GM12873 (cell line): ENCODE data around the gene KAT8.

Experiments
- TF ChIP-seq, protein P1 (sequence below): IDR thresholded peaks from 2 replicates; pipeline ENCODE4 v1.5.1; 2012; ENCODE audit warnings: low read depth, mild to moderate bottlenecking, moderate library complexity, low read length, control low read depth; ENCODE audit not compliant: insufficient read depth; ENCODE audit errors: missing control alignments

The KAT8 gene

GRCh38 chr16:31117384-31118222 lies at the start of gene KAT8:
TSS of gene KAT8 (plus strand) at chr16:31117664. CDS start at chr16:31117682, 18 bp downstream.
- TF ChIP-seq, protein P1, sequence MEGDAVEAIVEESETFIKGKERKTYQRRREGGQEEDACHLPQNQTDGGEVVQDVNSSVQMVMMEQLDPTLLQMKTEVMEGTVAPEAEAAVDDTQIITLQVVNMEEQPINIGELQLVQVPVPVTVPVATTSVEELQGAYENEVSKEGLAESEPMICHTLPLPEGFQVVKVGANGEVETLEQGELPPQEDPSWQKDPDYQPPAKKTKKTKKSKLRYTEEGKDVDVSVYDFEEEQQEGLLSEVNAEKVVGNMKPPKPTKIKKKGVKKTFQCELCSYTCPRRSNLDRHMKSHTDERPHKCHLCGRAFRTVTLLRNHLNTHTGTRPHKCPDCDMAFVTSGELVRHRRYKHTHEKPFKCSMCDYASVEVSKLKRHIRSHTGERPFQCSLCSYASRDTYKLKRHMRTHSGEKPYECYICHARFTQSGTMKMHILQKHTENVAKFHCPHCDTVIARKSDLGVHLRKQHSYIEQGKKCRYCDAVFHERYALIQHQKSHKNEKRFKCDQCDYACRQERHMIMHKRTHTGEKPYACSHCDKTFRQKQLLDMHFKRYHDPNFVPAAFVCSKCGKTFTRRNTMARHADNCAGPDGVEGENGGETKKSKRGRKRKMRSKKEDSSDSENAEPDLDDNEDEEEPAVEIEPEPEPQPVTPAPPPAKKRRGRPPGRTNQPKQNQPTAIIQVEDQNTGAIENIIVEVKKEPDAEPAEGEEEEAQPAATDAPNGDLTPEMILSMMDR: no peak

- TF ChIP-seq, protein P1: no peak
These were observed 45.6 kb upstream of the KAT8 start for GRCh38 chr16:31071861-31072260.

GRCh38 chr16:31072540-31073141 lies 44.8 kb upstream of the KAT8 start:
- TF ChIP-seq, protein P1: no peak

- TF ChIP-seq, protein P1: no peak
These were observed 44.1 kb upstream of the KAT8 start for GRCh38 chr16:31073142-31073969.

GRCh38 chr16:31073970-31074813 lies 43.3 kb upstream of the KAT8 start, which contains the start of the genes ZNF646 and ZNF668:
TSS of gene ZNF646 (plus strand) at chr16:31074422. CDS start at chr16:31076325, 1,903 bp downstream.
TSS of gene ZNF668 (minus strand) at chr16:31074240. CDS start at chr16:31064459, 9,781 bp downstream.
- TF ChIP-seq, protein P1: no peak

- TF ChIP-seq, protein P1: no peak
These were observed 42.7 kb upstream of the KAT8 start for GRCh38 chr16:31074814-31075183.
